A673 (cell line): ENCODE measurements around the gene SOX2. TPM values are rescaled to one million over a fixed set of nuclear protein-coding genes. Genes with fewer than 3 reads are reported as not detected.

ENCODE experiments used
- BruUV-seq: library from RNA; stranded (reverse); fragments of 400-500 nt; replicated peaks from 2 replicates; lab custom pipeline; 2021; lab: Mats Ljungman, UMichigan
- CTCF ChIA-PET: fragments of 300-600 bp; sonication (Branson Sonifier 250); formaldehyde crosslinking; loops from one replicate; lab custom pipeline; 2022; ENCODE audit warnings: antibody characterized with exemption; lab: Charles Lee
- POLR2A ChIA-PET: fragments of 300-600 bp; sonication (Branson Sonifier 250); formaldehyde crosslinking; loops from one replicate; lab custom pipeline; 2022; ENCODE audit warnings: antibody characterized with exemption; ENCODE audit not compliant: low non-redundant PET; lab: Charles Lee
- DNase-seq: peaks from one replicate; pipeline ENCODE4 v3.0.0-alpha.2; 2015; ENCODE audit warnings: low spot score
- H3K27ac ChIP-seq: fragments of 200-600 bp; sonication (generic); 2 replicates; pipeline ENCODE4 v1.5.1; 2016; ENCODE audit warnings: mixed run types, low read depth, mild to moderate bottlenecking, mixed read lengths, antibody characterized with exemption, low read length; ENCODE audit not compliant: poor library complexity, severe bottlenecking
- H3K27me3 ChIP-seq: fragments of 200-600 bp; sonication (generic); replicated peaks from 2 replicates; pipeline ENCODE4 v1.6.1; 2017; ENCODE audit warnings: mixed run types, low read depth, mild to moderate bottlenecking, mixed read lengths, antibody characterized with exemption, low read length; ENCODE audit not compliant: insufficient read depth, poor library complexity
- H3K36me3 ChIP-seq: fragments of 200-600 bp; sonication (generic); 2 replicates; pipeline ENCODE4 v1.6.1; 2016; ENCODE audit warnings: mixed run types, mild to moderate bottlenecking, mixed read lengths, antibody characterized with exemption, low read length; ENCODE audit not compliant: insufficient read depth, poor library complexity, severe bottlenecking
- H3K4me1 ChIP-seq: fragments of 200-600 bp; sonication (generic); 2 replicates; pipeline ENCODE4 v1.6.1; 2017; ENCODE audit warnings: mixed run types, mild to moderate bottlenecking, mixed read lengths, antibody characterized with exemption, low read length; ENCODE audit not compliant: insufficient read depth, poor library complexity, severe bottlenecking
- H3K4me3 ChIP-seq: fragments of 200-600 bp; sonication (generic); 2 replicates; pipeline ENCODE4 v1.5.1; 2016; ENCODE audit warnings: low read depth, mixed run types, mild to moderate bottlenecking, mixed read lengths, low read length; ENCODE audit not compliant: poor library complexity, severe bottlenecking
- H3K9me3 ChIP-seq: fragments of 200-600 bp; sonication (generic); 2 replicates; pipeline ENCODE4 v1.6.1; 2016; ENCODE audit warnings: mixed run types, low read depth, mild to moderate bottlenecking, mixed read lengths, antibody characterized with exemption, low read length; ENCODE audit not compliant: poor library complexity, severe bottlenecking
- CTCF ChIP-seq: fragments of 300-800, 200-600 bp; sonication (generic); conservative IDR thresholded peaks from 2 replicates; pipeline ENCODE4 v1.5.1; 2017; ENCODE audit warnings: low read depth, mild to moderate bottlenecking, antibody characterized with exemption, low read length, moderate library complexity, mixed read lengths
- EZH2 ChIP-seq: fragments of 200-600 bp; sonication (generic); IDR thresholded peaks from 2 replicates; pipeline ENCODE4 v1.6.1; 2017; ENCODE audit warnings: borderline replicate concordance, low read depth, mild to moderate bottlenecking, mixed read lengths, antibody characterized with exemption, low read length; ENCODE audit not compliant: poor library complexity, severe bottlenecking
- intact Hi-C: fragments of 100-400 bp; cut with micrococcal nuclease; formaldehyde crosslinking; loops from one replicate; pipeline ENCODE4 v1.10.0; 2022; ENCODE audit not compliant: unreplicated experiment
- total RNA-seq: library from RNA; stranded (reverse); gene quantifications from 2 replicates; pipeline ENCODE4 v1.2.3, GENCODE V29; 2021

The SOX2 gene
- total RNA-seq, 1 experiment from 2014 or later = 62.0 TPM

- Histone ChIP-seq H3K36me3 (no peaks in the 10 kb centered on the region), H3K9me3 (no peaks in the 10 kb centered on the region), H3K4me3 (no peak overlapping the region), H3K27me3 (peaks cover 5% of the 10 kb centered on the region), H3K4me1 (peaks cover 28% of the 10 kb centered on the region), H3K27ac (no peak overlapping the region)
- BruUV-seq = no TSS peak
- intact Hi-C loops = loop anchor here (5.0 kb wide), 2 partner anchors 422 to 788 kb away; no protein-coding TSS in a partner anchor
- ChIA-PET POLR2A (no interaction called here), CTCF (no interaction called here)
- TF ChIP-seq CTCF = no peak
- DNase-seq = no peak
Observed at GRCh38 chr3:181704421-181705085, 7.2 kb upstream of the SOX2 start.

- Histone ChIP-seq H3K36me3 (no peaks in the 10 kb centered on the region), H3K4me3 (no peak overlapping the region), H3K27me3 (peaks cover under 1% of the 10 kb centered on the region), H3K9me3 (no peaks in the 10 kb centered on the region), H3K4me1 (peaks cover 33% of the 10 kb centered on the region), H3K27ac (no peak overlapping the region)
- ChIA-PET POLR2A (no interaction called here), CTCF (no interaction called here)
- no peak for TF ChIP-seq EZH2
- no peak for TF ChIP-seq CTCF
- no peak for DNase-seq
- no TSS peak for BruUV-seq
- intact Hi-C loops = loop anchor here (5.0 kb wide), 1 partner anchor 787 kb away; no protein-coding TSS in a partner anchor
Observed at GRCh38 chr3:181705086-181705480, 6.6 kb upstream of the SOX2 start.

GRCh38 chr3:181707980-181708379 lies 3.7 kb upstream of the SOX2 start:
- Histone ChIP-seq H3K4me1 (peaks cover 41% of the 10 kb centered on the region), H3K36me3 (no peaks in the 10 kb centered on the region), H3K27ac (no peak overlapping the region), H3K4me3 (no peak overlapping the region), H3K27me3 (no peaks in the 10 kb centered on the region), H3K9me3 (no peaks in the 10 kb centered on the region)
- POLR2A ChIA-PET = no interaction called here
- DNase-seq = peak; percentile 45
- CTCF ChIA-PET = no interaction called here
- BruUV-seq = no TSS peak
- intact Hi-C loops = loop anchor here (5.0 kb wide), 1 partner anchor 784 kb away; no protein-coding TSS in a partner anchor
- TF ChIP-seq EZH2 (no peak), CTCF (no peak)
